NT2/D1 (cell line): ENCODE data around the gene PLA2G2C.

Experiments
- YY1 ChIP-seq: IDR thresholded peaks from 2 replicates; pipeline ENCODE4 v1.6.1; 2011; ENCODE audit not compliant: insufficient read length, insufficient read depth
- ZNF274 ChIP-seq: IDR thresholded peaks from 2 replicates; pipeline ENCODE4 v1.6.1; 2011; ENCODE audit warnings: mild to moderate bottlenecking, low read depth, low read length

- no peak for TF ChIP-seq YY1
- TF ChIP-seq ZNF274 = no peak
Observed at GRCh38 chr1:20220036-20220435, 33.7 kb upstream of the PLA2G2C start.
